SIG-M5 treated with dmso at 0.1 percent for 504 hours (cell line): Measurements from ENCODE around the gene BRI3.

Experiments
- DNase-seq: peaks from one replicate; lab custom pipeline; 2025; ENCODE audit not compliant: unreplicated experiment; lab: John Stamatoyannopoulos, UW

Gene BRI3

DNA sequence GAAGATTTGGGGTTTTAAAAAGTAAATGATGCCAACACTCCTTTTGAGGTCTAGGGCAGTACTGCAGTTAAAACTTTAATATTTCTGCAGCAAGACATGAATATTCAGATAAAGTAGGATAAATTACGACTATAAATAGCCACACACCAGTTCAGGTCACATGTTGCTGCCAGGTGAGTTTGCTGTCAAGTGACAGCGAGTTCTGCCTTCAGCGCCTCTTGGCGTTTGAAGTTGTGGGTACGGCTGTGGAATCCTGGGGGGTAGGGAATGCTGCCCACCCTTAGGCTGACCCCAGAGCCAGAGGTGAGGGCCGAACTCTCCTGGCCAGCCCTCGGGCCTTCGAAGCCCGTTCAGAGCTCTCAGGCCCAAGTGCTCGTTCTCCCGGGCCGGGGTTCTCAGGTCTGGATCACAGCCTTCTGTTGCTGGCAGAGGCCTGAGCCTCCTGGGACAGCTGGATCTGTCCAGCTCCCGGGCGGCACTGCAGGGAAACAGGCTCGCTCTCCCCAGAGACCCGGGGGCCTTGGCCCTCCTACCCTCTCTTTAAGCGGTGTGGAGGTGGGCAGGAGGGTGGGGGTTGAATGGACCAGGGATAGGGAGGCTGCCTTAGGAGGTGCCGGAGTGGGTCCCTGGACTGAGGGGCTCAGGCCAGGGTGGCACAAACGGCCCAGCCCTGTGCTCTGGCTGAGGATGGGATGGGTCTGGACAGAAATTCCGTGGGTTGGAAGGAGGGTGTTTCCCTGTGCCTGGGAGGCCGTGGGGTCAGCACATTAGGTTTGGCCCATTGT is 5.4 kb downstream of the BRI3 start:
- DNase-seq, result no peak

DNA sequence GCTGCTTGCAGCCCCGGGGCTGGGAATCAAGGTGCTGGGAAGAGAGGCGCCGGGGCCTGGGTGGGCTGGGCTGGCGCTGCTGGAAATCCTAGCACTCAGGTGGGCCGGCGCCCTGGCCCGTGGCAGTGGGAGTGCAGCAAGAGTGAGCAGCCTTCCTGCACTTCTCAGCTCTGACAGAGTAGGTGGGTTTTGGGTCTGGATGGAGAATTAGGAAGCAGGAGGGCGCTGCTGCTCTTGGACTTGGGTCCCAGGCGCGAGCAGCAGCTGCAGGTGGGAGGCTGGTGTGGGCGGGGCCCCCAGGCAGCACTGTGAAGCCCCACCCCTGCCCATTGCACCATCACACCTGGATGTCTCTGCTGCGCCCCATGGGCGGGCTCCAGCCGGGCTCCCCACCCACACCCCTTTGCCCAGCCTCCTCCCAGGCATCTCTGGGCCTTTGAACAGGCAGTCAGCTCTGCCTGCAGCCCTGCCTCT is 6.0 kb downstream of the BRI3 start:
- DNase-seq, result no peak

DNA sequence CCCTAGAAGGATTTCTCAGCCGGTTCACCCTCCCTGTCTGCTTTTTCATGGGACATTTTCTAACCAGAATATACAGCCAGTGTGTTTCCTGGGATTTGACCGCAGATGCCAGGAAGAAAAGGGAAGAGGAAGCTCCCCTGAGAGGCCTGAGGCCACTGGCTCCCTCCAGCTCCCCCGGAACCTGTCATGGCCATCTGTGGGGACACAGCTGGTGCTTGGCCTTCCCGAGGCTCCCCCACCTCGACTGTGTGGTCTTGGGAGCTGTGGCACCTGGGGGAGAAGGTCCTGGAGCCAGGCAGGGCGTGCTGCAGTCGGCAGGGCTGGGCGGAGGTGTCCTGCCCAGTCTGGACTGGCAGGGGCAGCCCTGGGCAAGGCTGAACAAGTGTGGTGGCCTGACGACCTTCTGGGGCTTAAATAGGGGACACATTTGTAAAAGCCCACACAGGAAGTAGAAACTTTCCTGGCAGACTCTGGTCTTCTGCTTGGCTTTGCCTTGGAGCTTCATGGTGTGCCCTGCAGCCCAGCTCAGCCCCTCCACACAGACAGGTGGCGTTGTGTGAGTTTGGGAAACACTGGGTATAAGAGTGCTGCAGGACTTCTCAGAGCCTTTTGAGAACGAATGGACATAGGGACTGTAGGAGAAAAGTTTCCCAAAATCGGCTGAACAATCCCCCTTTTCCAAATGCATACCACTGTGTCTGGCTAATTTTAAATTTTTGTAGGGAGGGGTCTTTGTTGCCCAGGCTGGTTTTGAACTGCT is 6.8 kb downstream of the BRI3 start:
- DNase-seq, result no peak

DNA sequence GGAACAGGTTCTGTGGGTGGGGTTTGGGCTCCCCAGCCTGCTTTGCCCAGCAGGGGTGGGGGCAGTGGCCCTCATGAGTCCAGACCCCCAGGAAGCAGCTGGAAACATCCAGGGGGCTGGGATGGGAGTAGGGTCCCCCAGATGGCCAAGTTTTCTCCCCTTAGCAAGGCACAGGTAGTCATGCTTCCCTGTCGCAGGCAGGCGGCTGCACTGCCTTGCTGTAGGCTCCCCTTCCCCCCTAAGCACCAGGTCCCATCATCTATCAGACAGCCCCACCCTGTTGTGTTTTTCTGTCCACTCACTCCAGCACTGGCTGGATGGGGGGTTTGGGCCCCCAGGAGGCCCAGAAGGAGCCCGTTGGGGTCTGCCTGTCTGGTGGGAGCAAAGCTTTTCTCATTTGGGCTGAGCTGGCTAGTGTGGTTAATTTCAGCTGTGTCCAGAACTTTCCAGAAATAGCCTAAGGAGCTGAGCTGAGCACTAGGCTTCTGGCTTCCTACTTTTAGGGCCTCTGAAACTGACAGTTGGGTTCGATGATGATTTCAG is 7.9 kb downstream of the BRI3 start:
- DNase-seq, result no peak

DNA sequence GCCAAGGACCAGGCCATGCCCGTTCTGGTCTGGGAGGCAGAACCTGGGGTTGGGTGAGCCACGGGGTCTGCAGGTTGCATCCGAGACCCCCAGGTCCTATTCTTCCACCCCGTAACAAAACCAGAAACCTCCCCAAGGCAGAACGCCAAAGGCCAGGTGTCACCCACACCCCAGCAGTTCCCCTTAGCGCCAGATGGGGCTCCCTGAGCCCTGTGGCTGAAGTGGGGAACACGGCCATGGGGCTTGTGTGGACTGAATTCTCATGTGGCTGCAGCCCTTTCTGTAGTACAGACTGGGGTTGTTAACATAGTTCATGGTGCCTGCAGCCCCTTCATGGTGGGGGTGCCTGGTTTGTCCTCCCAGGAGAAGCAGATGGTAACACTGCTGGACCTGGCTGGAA is 10.2 kb downstream of the BRI3 start:
- no peak for DNase-seq

DNA sequence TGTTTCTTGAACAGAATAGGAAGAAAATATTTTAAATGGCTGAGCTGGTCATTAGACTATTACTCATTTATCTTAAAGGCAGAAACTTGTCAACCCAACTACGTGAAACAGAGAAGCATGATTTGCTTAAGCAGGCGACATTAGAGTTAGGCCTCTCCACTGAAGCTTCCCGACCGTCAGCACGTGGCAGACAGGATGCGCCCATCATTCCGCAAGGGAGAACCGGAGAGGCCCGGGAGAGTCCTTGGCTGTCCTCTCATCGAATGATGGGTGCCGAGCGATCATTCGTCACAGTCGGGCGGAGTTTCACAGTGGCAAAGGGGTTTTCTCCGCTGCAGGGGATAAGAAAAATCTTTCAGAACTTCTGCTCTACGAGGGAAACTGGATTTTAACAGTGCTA is 11.8 kb downstream of the BRI3 start:
- no peak for DNase-seq

DNA sequence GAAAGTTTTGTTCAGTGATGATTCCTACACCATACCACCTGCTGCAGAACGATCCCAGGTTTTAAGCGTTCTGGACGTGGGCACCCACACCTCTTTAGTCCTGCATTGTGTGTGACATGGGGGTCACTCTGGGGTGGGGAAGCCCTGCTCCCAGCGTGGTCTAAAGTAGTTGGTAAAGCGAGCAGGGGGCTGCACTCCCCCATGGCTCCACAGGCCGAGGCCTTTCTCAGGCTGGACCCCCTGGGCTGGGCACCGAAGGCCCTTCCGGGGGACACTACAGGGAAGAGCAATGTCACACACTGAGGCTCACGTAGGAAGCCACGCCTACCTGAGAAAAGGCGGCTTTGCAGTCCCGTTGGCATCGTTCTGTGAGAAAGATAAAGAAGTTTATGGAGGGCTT is 12.3 kb downstream of the BRI3 start:
- no peak for DNase-seq

DNA sequence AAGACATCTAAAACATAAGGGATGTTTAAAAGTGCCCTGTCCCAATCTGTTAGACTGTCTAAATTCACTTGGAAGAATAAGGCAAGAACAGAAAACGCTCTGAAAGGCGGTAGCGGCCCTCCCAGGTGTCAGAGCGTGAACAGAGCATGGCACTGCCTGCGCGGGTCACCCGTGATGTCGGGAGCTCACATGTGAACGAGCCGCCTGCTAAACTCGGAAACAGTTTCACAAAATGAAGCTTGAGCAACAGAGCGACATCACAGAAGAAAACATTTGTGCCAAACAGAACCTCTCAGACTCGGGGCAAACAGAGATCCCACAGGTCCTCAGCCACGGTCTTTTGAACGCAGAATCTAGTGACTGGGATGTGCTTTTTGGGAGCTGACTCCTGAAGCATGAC is 12.8 kb downstream of the BRI3 start:
- no peak for DNase-seq

DNA sequence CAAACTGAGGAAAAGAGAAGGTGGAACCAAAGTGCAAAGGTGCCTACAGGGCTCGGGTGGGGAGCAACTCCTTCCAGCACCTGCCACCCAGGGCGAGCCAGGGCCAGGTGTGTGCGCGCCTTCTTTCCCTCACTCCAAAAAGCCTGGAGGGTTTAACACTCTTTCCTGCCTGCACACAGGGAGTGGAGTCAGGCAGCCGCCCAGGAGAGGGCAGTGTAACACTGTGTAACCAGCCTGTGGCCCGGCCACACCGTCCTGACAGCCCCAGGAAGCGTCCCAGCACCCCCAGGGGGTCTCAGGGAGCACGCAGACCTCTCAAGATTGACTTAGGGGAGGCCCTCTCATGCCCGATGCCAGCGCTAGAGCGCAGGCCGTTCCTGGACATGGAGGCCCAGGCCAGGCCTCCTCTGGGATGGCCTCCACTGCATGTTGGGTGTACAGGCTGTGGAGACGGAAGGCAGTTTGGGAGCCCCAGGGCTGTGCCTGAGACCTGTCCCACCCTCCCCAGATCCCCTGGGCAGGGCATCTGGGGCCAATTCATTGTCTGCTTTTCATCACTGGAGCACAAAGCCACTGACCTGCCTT is 13.4 kb downstream of the BRI3 start:
- DNase-seq, result peak; percentile 49

DNA sequence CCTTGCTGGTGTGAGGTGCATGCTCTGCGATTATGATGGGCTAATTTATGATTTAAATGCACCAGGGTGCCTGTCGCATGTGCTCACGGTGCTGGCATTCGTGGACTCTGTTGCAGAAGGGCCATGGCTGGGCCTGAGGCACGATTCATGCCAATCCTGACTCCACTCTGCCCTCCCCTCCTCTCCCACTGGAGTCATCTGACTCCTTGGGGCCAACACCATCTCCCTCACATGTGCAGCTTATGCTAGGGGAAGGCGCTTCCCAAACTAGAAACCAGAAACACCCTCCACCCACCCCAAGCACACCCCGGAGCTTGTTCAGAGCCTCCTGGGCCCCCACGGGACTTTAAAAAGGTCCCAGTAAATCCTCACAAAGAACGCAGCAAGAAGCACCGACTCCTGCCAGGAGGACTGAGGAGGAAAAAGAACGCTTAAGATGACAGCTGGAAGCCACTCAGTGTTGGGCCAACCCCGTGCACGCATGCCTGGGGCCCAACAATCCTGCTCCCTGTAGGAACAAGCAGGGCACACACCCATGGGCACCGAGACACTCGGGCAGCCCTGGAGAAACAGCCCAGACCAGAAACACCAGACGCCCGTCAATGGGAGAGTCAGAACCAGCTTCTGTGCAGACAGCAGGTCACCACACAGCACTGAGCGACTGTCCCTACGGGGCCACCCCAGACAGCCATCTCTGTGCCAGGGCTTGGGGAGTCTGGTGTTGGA is 14.1 kb downstream of the BRI3 start:
- no peak for DNase-seq

DNA sequence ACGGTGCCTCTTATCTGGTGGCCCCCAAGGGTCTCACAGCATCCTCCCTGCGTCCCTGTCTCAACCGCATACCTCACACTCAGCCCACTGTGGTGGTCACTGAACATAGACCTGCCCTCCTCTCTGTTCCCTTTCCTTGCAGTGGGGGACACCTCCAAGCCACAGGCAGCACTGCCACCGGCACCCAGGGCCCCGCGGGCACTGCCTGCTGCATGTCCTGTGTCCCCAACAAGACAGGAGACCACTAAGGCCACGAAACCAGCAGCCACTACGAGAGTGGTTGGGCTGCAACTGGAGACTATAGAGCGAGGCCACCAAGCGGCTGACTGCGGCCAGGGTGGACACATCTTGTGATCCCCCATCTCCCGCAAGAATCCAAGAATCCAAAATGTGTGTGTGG is 15.3 kb downstream of the BRI3 start:
- no peak for DNase-seq

DNA sequence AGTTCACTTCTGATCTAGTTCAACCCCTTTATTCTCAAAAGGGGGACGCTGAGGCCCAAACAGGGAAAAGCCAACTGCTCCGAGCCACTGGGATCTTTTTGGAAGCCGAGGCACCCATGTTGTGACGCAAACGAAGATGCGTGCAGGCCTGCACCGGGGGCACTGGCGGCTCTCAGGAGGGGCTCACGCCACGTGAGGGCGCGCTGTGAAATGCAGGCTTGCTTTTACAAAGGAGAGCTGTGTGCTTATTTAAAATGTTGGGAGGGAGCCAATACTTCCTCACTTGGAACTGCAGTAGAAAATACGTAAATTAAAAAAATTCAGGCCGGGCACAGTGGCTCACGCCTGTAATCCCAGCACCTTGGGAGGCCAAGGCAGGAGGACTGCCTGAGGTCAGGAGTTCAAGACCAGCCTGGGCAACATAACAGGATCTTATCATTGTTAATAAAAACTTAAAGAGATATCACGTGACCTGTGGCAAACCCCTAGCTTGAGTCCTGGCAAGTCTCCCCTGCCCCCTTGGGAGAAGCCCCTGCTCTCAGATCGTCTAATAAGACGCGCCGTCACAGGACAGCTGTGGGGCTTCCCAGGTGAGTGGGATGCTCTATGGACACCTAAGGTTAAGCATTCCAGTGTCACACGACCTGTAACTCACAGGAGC is 16.3 kb downstream of the BRI3 start:
- DNase-seq, result no peak

DNA sequence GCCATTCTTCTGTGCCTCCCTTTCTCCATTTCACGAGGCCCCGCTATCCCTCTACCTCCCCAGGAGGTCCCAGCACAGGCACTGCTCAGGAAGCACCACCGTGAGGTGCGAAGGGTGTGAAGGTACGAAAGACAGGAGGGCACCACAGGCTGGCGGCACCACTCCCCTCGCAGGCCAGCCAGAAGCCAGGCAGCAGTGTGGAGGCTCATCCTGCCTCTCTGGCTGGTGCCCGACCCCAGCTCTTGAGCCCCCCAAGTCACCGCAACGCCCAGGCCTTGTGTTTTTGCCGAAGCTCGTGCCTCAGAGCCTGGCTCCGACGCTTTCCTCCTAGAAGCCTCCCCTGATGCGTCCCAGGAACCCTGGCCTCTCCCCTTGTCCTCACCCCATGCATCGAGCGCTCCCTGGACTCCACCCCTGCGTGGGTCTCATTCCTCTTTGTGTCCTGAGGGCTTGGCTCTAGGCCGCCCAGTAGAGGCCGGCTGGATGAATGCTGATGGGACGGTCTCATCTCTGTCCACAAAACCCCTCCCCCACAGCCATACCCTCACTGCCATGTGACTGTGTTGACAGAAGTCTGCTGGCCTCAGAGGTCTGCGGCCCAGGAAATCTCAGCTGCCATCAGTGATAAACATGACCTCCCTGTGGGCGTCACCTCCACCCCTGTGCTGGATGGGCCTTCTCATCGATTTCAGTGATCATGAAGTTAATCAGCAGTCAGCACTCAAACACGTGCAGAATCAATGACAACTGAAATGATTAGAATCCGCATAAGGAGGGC is 19.3 kb downstream of the BRI3 start:
- no peak for DNase-seq

DNA sequence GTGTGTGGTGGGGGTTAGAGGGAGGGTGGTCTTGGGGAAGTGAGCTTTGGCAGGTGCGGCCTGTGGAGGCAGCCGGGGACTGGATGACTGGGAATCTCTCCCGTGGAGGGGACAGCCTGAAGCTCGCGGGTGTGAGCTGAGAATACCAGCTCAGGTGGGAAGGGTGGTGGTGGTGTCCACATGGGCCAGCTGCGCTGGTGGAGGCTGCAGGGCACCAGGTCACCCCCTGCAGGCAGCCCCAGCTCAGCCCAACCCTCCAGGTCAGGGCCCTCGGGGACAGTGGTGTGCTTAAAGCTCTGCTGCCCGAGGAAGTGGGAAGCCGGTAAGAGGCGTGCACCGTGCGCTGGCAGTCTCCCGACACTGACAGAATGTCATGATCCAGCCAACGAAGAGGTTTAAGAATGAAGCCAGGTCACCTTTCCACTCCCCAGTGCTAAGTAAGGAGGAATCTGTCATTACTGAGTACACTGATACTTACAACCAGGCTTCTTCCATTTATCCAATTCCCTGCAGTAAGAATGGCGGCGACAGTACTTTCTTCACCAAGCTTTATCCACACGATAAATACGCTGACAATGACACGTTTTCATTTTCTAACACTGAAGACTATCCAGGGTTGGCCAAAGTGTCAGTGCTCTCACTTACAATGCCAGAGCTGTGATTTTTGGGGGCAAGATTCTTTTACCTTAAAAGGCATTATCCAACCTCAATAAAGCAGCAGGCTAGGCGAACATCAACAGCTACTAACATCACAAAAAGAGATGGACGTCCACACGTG is 20.4 kb downstream of the BRI3 start:
- DNase-seq, result no peak

DNA sequence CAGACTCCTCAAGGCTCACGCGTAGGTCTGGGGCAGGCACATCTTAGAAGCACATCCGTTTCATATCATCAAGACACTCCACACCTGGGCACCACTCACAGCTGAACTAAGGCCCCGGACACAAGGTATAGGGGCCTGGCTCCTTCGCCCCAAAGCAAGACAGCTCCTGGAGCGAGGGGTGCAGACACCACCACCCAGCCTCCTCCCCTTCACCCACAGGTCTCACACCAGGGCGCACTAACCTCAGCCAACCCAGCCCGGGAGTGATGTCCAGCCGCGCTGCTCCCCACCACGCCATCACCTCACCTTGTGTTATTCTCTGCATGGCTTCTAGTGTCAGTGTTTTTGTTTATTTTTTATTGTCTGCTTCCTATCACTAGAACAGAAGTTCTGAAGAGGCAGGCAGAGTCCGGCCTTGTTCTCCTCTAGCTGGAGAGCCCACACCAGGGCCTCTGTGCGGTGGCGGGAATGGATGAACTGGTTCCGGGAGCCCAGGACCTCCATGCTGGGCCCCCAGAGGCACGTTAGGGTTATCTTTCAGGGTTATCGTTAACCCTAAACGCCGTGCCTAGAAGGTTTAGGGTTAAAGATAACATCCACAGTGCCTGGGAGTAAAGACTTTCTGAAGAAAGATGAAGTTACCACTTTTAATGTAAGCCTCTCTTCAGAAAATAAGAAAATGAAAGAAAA is 21.8 kb downstream of the BRI3 start:
- no peak for DNase-seq

DNA sequence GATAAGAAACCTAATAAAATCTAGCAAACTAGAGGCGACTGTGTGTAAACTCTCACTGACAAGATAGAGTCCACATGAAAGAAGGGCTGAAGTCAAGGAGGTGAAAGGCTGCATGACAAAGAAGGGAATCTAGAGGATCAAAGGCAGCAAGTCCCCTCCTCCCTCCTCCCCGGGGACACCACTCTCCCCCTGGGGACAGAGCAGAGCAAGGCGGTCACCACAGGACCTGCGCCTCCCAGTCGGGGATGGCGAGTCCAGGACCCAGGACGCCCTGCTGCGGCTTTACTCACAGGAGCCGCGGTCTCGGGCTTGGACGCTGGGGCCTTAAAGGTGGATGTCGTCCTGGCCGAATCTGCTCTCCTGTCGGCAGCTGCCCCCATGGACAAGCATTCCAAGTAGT is 22.4 kb downstream of the BRI3 start:
- no peak for DNase-seq

DNA sequence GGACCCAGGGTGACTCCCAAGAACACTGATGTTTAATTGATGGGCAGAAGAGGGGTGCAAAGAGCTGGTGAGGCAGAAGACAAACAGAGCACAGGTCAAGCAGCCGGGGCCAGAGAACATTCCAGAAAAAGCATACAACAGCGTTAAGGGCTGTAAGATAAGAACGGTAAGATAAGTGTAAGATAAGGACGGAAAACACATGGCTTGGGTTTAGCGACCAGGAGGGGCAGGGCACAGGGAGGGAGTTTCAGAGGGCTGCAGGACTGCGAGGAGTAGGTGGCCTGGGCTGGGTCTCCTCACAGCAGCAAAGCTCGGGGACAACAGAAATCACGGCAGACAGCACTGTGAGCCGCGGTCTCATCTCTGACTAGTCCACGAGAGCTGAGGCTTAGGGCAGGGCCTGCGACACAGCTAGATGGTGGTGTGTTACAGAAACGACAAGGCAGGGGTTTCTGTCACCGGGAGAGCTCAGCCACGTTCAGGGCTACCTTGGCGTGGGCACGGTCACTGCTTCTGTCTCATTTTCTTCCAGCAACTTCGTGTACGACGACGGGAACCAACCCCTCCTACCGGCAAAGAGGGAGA is 24.6 kb downstream of the BRI3 start:
- no peak for DNase-seq

DNA sequence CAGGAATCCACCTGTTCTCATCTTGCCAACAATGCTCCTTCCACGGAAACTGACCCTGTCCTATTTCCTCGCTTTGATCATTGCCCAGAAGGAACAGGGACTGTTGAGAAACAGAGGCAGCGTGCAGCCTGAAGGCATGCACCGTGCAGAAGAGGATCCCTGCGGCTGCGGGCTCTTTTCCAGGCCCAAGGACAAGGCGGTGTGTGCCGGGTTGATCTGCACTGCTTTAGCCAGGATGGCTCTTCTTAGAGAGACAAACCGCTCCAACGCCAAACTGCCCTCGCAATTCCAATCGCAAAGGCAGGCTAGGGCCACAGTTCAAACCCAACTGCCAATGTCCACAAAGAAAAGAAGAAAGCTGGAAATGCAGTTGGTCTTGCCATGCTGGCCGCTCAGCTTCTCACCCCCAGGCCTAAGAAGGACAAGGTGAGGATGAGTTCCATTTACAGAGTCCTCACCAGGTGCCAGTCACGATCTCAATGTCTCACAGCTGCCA is 26.5 kb downstream of the BRI3 start:
- DNase-seq, result no peak
